ENCODE results near the gene NPHP4.

DNA sequence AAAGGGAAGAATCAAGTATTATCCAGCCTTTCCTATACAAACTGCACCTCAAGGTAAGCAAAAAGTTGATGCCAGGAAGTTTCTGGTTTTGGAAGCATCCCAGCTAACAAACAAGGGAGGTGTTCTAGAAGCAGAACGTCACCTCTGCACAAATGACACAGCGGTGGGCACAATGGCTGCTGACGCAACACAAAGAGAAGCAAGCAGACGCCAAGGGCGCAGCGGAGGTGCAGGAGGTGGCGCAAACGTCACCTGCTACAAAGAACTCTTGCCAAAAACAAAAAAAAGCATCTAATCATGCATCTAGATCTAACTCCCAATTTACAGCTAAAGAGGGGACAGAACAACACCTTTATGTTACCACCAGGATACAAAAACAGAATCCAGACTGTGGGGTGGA is 88.5 kb downstream of the NPHP4 start:
- TF ChIP-seq, protein P1, sequence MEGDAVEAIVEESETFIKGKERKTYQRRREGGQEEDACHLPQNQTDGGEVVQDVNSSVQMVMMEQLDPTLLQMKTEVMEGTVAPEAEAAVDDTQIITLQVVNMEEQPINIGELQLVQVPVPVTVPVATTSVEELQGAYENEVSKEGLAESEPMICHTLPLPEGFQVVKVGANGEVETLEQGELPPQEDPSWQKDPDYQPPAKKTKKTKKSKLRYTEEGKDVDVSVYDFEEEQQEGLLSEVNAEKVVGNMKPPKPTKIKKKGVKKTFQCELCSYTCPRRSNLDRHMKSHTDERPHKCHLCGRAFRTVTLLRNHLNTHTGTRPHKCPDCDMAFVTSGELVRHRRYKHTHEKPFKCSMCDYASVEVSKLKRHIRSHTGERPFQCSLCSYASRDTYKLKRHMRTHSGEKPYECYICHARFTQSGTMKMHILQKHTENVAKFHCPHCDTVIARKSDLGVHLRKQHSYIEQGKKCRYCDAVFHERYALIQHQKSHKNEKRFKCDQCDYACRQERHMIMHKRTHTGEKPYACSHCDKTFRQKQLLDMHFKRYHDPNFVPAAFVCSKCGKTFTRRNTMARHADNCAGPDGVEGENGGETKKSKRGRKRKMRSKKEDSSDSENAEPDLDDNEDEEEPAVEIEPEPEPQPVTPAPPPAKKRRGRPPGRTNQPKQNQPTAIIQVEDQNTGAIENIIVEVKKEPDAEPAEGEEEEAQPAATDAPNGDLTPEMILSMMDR (IDR thresholded peaks at IDR 0.05) = no peak
- no peak for TF ChIP-seq POLR2A (IDR thresholded peaks at IDR 0.05)

All from lower leg skin (tissue), 3 donors.